ENCODE data around the gene FXR2.

The FXR2 gene

DNA sequence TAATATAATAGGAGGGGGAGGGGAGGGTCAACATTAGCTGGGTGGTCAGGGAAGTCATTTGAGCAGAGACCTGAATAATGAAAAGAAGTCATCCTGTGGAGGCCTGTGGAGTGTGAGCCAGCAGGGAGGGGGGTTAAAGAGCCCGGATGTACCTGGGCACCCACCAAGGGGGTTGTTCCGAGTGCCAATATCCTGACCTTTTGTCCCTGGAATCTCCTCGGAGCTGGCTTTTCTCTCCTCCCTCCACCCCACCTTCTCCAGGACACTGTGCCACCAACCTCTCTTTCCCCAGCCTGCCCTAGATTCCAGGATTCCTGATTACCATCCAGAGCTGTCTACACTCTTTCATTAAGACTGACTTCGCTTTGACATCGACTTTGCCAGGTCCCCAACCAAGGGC lies 21.5 kb upstream of the FXR2 start:
- Histone ChIP-seq H3K4me2 (ENCODE audit: low read depth, low read length, poor library complexity, severe bottlenecking) (no peak overlapping the region), H3K27me3 (ENCODE audit: low read length) (no peaks in the 10 kb centered on the region), H3K36me3 (ENCODE audit: low read length) (no peaks in the 10 kb centered on the region), H3K79me2 (ENCODE audit: insufficient read depth, low read length) (no peaks in the 10 kb centered on the region), H4K20me1 (ENCODE audit: low read depth, low read length) (no peaks in the 10 kb centered on the region), H3K9me3 (ENCODE audit: insufficient read depth, low read length) (no peaks in the 10 kb centered on the region), H3F3A (ENCODE audit: insufficient read depth) (no peaks in the 10 kb centered on the region), H3K9ac (ENCODE audit: low read length) (no peak overlapping the region), H3K4me3 (ENCODE audit: insufficient read depth, low read length, poor library complexity, severe bottlenecking) (no peak overlapping the region), H2AFZ (ENCODE audit: low read depth, low read length, severe bottlenecking) (no peak overlapping the region), H3K27ac (ENCODE audit: low read depth, low read length) (no peak overlapping the region), H3K9me2 (replicated peaks; ENCODE audit: insufficient read depth, low read length) (no peaks in the 10 kb centered on the region)
- TF ChIP-seq EZH2phosphoT487 (conservative IDR thresholded peaks at IDR 0.05; ENCODE audit: low read length): no peak
- TF ChIP-seq, protein P1, sequence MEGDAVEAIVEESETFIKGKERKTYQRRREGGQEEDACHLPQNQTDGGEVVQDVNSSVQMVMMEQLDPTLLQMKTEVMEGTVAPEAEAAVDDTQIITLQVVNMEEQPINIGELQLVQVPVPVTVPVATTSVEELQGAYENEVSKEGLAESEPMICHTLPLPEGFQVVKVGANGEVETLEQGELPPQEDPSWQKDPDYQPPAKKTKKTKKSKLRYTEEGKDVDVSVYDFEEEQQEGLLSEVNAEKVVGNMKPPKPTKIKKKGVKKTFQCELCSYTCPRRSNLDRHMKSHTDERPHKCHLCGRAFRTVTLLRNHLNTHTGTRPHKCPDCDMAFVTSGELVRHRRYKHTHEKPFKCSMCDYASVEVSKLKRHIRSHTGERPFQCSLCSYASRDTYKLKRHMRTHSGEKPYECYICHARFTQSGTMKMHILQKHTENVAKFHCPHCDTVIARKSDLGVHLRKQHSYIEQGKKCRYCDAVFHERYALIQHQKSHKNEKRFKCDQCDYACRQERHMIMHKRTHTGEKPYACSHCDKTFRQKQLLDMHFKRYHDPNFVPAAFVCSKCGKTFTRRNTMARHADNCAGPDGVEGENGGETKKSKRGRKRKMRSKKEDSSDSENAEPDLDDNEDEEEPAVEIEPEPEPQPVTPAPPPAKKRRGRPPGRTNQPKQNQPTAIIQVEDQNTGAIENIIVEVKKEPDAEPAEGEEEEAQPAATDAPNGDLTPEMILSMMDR (IDR thresholded peaks at IDR 0.05; ENCODE audit: insufficient read depth, low read length, poor library complexity, severe bottlenecking): no peak

DNA sequence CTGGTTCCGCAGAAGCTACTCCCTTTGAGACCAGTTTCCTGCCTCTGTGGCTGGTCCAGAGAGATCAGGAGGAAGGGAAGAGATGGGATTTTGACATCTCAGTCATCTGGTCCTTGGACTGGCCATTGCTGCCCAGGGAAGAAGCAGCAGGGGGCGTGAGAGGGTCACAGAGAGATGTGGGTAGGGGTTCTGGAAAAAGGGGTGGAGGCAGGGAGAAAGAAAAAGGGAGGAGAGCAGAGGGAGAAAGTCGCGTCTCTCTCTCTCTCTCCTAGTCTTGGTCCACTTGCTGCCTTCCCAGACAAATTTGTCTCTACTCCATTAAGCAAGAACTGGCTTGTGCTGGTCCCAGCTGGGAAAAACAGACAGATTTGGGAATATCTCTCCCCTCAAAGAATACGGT lies 19.7 kb upstream of the FXR2 start:
- H3K9me3 ChIP-seq (ENCODE audit: insufficient read depth, low read length): no peaks in the 10 kb centered on the region
- H3F3A ChIP-seq (ENCODE audit: insufficient read depth): no peaks in the 10 kb centered on the region
- H3K27me3 ChIP-seq (ENCODE audit: low read length): no peaks in the 10 kb centered on the region
- no peak overlapping the region for H3K4me3 ChIP-seq (ENCODE audit: insufficient read depth, low read length, poor library complexity, severe bottlenecking)
- H2AFZ ChIP-seq (ENCODE audit: low read depth, low read length, severe bottlenecking): no peak overlapping the region
- no peaks in the 10 kb centered on the region for H4K20me1 ChIP-seq (ENCODE audit: low read depth, low read length)
- TF ChIP-seq, protein P1 (IDR thresholded peaks at IDR 0.05; ENCODE audit: insufficient read depth, low read length, poor library complexity, severe bottlenecking): no peak
- no peak for TF ChIP-seq EZH2phosphoT487 (conservative IDR thresholded peaks at IDR 0.05; ENCODE audit: low read length)
- no peaks in the 10 kb centered on the region for H3K79me2 ChIP-seq (ENCODE audit: insufficient read depth, low read length)
- H3K9me2 ChIP-seq (replicated peaks; ENCODE audit: insufficient read depth, low read length): no peaks in the 10 kb centered on the region
- no peaks in the 10 kb centered on the region for H3K36me3 ChIP-seq (ENCODE audit: low read length)
- no peak overlapping the region for H3K4me2 ChIP-seq (ENCODE audit: low read depth, low read length, poor library complexity, severe bottlenecking)
- H3K27ac ChIP-seq (ENCODE audit: low read depth, low read length): no peak overlapping the region
- H3K9ac ChIP-seq (ENCODE audit: low read length): no peak overlapping the region

DNA sequence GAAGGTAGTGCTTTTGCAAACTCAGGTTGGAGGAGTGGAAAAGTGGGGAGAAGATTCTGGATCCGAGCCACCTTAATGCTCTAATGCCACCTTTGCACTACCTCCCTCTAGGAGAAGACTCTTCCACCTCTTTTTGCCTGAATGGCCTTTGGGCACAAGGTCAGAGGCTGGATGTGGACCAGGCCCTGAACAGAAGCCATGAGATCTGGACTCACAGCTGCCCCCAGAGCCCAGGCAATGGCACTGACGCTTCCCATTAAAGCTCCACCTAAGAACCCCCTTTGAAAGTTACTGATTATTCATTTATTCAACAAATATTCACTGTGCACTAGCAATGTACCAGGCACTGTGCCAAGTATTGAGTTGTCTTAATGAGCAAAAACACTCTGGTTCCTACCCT lies 18.4 kb upstream of the FXR2 start:
- Histone ChIP-seq H3K27ac (ENCODE audit: low read depth, low read length) (no peak overlapping the region), H3K4me2 (ENCODE audit: low read depth, low read length, poor library complexity, severe bottlenecking) (no peak overlapping the region), H3K27me3 (ENCODE audit: low read length) (no peaks in the 10 kb centered on the region), H3F3A (ENCODE audit: insufficient read depth) (no peaks in the 10 kb centered on the region), H3K9ac (ENCODE audit: low read length) (no peak overlapping the region), H3K4me3 (ENCODE audit: insufficient read depth, low read length, poor library complexity, severe bottlenecking) (no peak overlapping the region), H3K79me2 (ENCODE audit: insufficient read depth, low read length) (no peaks in the 10 kb centered on the region), H3K36me3 (ENCODE audit: low read length) (no peaks in the 10 kb centered on the region), H2AFZ (ENCODE audit: low read depth, low read length, severe bottlenecking) (peak overlapping the region; percentile 20), H4K20me1 (ENCODE audit: low read depth, low read length) (no peaks in the 10 kb centered on the region), H3K9me3 (ENCODE audit: insufficient read depth, low read length) (no peaks in the 10 kb centered on the region), H3K9me2 (replicated peaks; ENCODE audit: insufficient read depth, low read length) (no peaks in the 10 kb centered on the region)
- TF ChIP-seq EZH2phosphoT487 (conservative IDR thresholded peaks at IDR 0.05; ENCODE audit: low read length): no peak
- TF ChIP-seq, protein P1 (IDR thresholded peaks at IDR 0.05; ENCODE audit: insufficient read depth, low read length, poor library complexity, severe bottlenecking): no peak
